GM19193 (cell line): ENCODE data around the gene PPP1R1B.

Experiments
- POLR2A ChIP-seq: IDR thresholded peaks from 4 replicates; pipeline ENCODE4 v1.6.1; 2011; ENCODE audit not compliant: insufficient read depth, insufficient read length; ENCODE audit errors: extremely low read depth

Gene PPP1R1B

GRCh38 chr17:39607057-39607850 is 19.5 kb upstream of the PPP1R1B start:
- no peak for TF ChIP-seq POLR2A

DNA sequence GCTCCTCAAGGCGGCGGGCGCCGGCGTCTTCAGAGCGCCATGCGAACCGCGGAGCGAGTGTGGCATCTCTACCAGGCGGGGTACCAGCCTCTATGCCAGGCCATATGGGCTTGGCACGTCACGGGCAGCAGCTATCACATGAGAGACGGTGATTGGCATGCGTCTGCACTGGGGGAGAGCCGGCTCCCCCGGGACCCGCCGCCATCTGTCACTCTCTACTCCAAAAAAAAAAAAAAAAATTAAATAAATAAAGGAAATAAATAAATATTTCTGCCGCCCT is 19.0 kb upstream of the PPP1R1B start, which contains the start of gene NEUROD2:
Gene NEUROD2 (minus strand): TSS at position 70 of the 280 bp plus-strand sequence. CDS start 1,321 bp downstream, outside the sequence.
- no peak for TF ChIP-seq POLR2A

GRCh38 chr17:39608142-39608981 is 18.4 kb upstream of the PPP1R1B start:
- no peak for TF ChIP-seq POLR2A

GRCh38 chr17:39609416-39610025 is 17.2 kb upstream of the PPP1R1B start:
- no peak for TF ChIP-seq POLR2A

GRCh38 chr17:39611401-39612112 is 15.2 kb upstream of the PPP1R1B start:
- no peak for TF ChIP-seq POLR2A

GRCh38 chr17:39612291-39612894 is 14.4 kb upstream of the PPP1R1B start:
- no peak for TF ChIP-seq POLR2A

DNA sequence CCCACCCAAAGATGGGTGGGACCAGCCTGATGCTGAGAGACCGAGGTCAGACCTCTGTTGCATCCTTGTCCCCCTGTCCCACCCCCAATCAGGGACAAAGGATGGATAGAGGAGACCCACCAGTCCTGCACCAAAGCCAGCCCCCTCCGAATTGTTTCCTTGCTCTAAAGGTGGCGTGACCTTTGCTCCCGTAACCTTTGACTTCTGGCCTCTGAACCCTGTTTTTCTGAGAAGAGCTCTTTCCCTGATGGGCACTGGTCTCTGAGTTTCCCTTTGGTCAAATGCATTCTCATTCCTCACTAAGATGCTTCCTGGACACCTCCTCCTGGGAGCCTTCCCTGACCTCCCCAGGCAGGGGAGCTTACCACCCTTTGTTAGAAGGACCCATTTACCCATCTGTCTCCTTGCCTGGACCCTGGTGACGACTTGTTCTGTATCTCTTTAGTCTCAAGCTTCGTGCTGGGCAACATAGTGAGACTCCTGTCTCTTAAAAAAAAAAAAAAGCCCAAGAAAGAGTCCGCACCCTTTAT is 13.8 kb upstream of the PPP1R1B start:
- TF ChIP-seq POLR2A: no peak

DNA sequence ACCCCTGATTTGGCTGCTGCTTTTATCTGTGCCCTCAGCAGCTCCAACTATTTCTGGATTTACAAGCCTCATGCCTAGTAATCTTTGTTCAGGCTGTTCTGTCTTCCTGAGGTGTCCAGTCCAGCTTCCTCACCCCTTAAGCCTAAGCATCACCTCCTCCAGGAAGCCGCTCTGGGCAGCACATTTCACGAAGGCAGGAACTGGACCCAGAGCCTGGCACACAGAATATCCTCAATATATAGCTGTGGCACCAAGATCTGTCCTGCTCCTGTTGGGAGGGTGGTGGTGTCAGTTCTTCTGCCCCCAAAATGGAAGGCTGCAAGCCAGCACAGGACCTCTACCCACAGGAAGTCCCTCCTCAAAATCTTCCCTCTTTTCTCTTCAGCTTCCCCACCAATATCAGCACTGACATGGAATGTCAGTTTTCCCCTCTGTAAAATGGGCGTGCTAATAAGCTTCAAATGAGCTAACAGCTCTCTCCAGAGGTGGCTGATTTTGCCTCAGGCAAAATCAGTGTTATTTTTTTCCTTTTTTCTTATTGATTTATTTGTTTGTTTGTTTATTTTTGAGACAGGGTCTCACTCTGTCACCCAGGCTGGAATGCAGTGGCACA is 12.1 kb upstream of the PPP1R1B start:
- TF ChIP-seq POLR2A: no peak

DNA sequence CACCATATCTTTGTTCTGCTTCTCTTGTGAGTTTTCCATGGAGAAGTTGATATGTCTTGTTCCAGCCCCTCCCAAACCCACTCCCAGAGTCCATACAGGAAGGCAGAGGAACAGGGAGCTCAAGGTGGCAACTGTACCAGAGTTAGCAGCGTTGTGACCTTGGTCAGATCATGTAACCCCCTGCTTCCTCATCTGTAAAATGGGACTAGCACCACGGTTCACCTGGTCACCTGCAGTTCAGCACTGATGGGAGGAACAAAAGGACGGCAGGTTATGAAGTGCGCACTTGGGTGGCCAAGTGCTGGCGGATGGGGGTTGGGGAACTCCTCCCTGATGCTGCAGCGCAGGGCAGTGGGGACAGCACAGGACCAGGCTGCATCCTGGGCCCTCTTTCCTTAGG is 11.3 kb upstream of the PPP1R1B start:
- no peak for TF ChIP-seq POLR2A

- no peak for TF ChIP-seq POLR2A
These were observed 9.7 kb upstream of the PPP1R1B start for GRCh38 chr17:39617100-39617445.

DNA sequence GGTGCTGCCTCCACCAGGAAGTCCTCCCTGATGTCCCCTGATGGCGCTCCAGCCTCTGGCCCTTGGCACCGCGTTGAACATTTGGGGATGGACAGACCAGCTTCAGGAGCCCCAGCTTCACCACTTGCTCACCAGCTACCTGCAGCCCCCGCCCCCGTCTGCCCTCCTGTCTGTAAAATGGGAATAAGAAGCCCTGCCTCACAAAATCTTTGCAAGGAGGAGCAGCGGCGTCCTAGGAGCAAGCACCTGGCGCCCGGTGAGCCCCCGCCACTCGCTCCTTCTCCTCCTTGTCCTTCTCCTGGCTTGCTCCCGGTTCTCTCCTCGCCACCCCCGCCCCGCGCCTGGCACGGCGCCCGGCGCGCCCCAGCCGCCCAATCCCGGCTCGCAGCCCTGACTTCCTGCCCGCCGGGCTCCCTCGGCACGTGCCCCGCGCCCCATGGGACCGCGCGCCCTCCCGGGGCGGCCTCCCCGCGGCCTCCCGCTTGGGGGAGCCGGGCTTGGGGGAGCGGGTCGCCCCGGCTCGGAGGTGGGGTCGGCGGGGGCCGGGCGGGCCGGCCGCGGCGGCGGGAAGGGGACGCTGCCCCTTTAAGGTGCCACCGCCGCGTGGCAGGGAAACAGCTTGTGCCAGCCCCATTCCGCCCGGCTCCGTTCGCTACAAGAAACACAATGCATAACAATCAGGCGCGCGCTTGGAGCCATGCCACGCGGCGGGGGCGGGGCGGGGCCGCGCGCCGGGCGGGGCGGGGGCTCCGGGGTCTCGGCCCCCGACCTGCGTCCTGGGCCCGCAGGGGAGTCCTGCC is 9.1 kb upstream of the PPP1R1B start:
- no peak for TF ChIP-seq POLR2A

DNA sequence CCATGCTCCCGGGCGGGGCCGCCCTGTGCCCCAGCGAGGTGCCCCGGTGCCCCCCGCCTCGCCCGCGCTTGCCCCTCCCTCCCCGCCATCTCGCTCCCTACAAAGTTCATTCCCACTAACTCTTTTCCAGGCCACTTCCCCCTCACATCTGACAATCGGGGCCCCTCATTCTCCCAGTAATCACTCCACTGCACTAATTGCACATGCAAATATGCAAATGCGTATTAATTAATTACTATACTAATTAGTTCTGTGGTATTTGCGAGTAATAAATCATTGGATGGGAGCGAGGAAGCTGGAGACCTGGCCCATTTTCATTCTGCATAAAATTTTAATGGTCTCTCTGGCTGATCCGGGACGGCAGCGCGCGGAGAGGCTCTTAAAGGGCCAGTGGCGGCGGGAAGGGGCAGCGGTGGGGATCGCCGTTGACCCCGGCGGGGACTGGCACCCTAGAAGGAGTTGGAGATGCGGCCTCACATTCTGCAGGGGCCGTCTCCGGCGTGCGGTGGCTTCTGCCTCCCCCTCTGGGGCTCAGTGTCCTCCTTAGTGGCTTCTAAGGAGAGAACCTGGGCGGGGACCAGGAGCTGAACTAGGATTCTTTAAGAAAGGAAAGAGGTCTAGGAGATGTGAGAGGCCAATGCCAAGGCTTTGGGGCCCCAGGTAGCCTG is 8.4 kb upstream of the PPP1R1B start:
- TF ChIP-seq POLR2A: no peak
